NCI-H460 (cell line): ENCODE data around the gene MTF2. TPM values are rescaled to one million over a fixed set of nuclear protein-coding genes. Genes with fewer than 3 reads are reported as not detected.

Experiments
- DNase-seq: peaks from one replicate; pipeline ENCODE4 v3.0.0-alpha.2; 2016; ENCODE audit warnings: low read depth; ENCODE audit errors: extremely low read depth
- total RNA-seq: library from RNA; depleted of rRNA; stranded (reverse); fragments of >200 nt; shearing (Covaris generic); gene quantifications from 2 replicates; pipeline ENCODE4 v1.2.3, GENCODE V29; 2014; rRNA removed

MTF2 gene
- total RNA-seq, 1 experiment from 2014 or later = 14.0 TPM

- DNase-seq = peak; percentile 96
These were observed 101.0 kb downstream of the MTF2 start, which contains the start of gene TMED5 for GRCh38 chr1:93179886-93180722. TMED5 (minus strand) TSS chr1:93180413; CDS start chr1:93180242, 171 bp downstream.

GRCh38 chr1:93180723-93181613, 101.9 kb downstream of the MTF2 start, which contains the start of gene CCDC18:
CCDC18 (plus strand) TSS chr1:93180724; CDS start chr1:93183362, 2,638 bp downstream.
- no peak for DNase-seq

GRCh38 chr1:93186667-93187066, 107.6 kb downstream of the MTF2 start:
- no peak for DNase-seq

Other genes starting within 250 kb of the MTF2 start
- gene RPL5, start 247.2 kb upstream of the MTF2 start, total RNA-seq = 2,917 and 2,947 TPM in 2 replicates
- 13.8 and 15.0 TPM in 2 replicates for gene DIPK1A, start 117.8 kb upstream of the MTF2 start, total RNA-seq
- gene TMED5, start 101.1 kb downstream of the MTF2 start, total RNA-seq = 90.3 and 95.6 TPM in 2 replicates
- gene CCDC18, start 101.4 kb downstream of the MTF2 start, total RNA-seq = 4.1 and 10.5 TPM in 2 replicates